Measurements from ENCODE around the gene PTPRN2. TPM values are rescaled to one million over a fixed set of nuclear protein-coding genes. Genes with fewer than 3 reads are reported as not detected.

PTPRN2 gene
- total and polyA plus RNA-seq, 9 of the 15 experiments (the other 6 are each of a cell fraction or from before 2014, with no cell fraction given), result not detected

DNA sequence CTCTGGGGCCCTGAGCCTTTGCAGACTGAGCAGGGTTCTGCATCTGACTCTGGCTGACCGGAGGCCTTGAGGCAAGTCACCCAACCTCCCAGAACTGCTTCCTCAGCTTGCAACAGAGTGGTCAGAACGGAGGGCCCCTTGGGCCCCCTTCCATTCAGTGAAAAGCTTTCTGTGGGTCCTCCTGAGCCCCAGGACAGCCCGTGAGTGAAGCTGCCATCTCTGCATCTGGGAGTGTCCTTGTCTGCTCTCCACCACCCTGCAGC, 1026.2 kb downstream of the PTPRN2 start:
- Histone ChIP-seq H3K9me3 (replicated peaks; ENCODE audit: control insufficient read depth, insufficient read depth, low read depth, low read length) (peaks cover 15% of the 10 kb centered on the region), H3K9ac (ENCODE audit: insufficient read depth in 1 of 2, low read depth in 2 of 2, low read length in 2 of 2) (no peak overlapping the region), H4K20me1 (replicated peaks; ENCODE audit: control insufficient read depth, insufficient read depth, low read length) (peaks cover 13% of the 10 kb centered on the region; the same call in 1 of the 2 replicates), H3K27me3 (ENCODE audit: control insufficient read depth in 2 of 2, insufficient read depth in 2 of 2, low read length in 2 of 2) (peaks cover 20 to 60% of the 10 kb centered on the region in 2 experiments), H3K4me1 (replicated peaks in 1 of 2; ENCODE audit: control insufficient read depth in 2 of 2, insufficient read depth in 2 of 2, low read length in 2 of 2) (peaks cover 0 to 4% of the 10 kb centered on the region in 2 experiments; a peak in 1 of 5 replicates), H2AFZ (ENCODE audit: low read depth, low read length) (no peak overlapping the region), H3K79me2 (ENCODE audit: control insufficient read depth, insufficient read depth, low read length) (no peaks in the 10 kb centered on the region), H3K4me3 (no peak overlapping the region), H3K4me2 (ENCODE audit: insufficient read depth, low read length) (no peak overlapping the region), H3K9me1 (ENCODE audit: control insufficient read depth, insufficient read depth, low read length) (no peaks in the 10 kb centered on the region), H3K27ac (ENCODE audit: extremely low read depth, low read depth, low read length) (no peak overlapping the region), H3K36me3 (ENCODE audit: control insufficient read depth, insufficient read depth, low read length) (no peaks in the 10 kb centered on the region)
- BruUV-seq (replicated peaks), result no TSS peak
- ATAC-seq (no peak), DNase-seq (ENCODE audit: extremely low read depth in 1 of 4, low spot score in 3 of 4) (no peak), FAIRE-seq (no peak)
- WGBS (ENCODE audit: insufficient coverage, low coverage, missing lambda C conversion rate), result 0% methylated on average over 3 of the region's 3 CpGs
- POLR2A ChIA-PET, result interaction anchor here (0.6 kb wide), 1 partner anchor 31 kb away, joined by 3 read pairs; no protein-coding TSS in a partner anchor
- in situ Hi-C loops (cut with MboI), result no loop called here
- intact Hi-C loops (cut with micrococcal nuclease), result no loop called here
- CTCF ChIA-PET (ENCODE audit: low intra/inter-chr PET ratio), result no interaction called here
- TF ChIP-seq ASH1L (IDR thresholded peaks at IDR 0.05; ENCODE audit: borderline replicate concordance, low read depth, partially characterized antibody) (no peak), KAT2B (IDR thresholded peaks at IDR 0.05; ENCODE audit: low read depth, low read length) (no peak), HEY1 (CRISPR knock-in tag; IDR thresholded peaks at IDR 0.05; ENCODE audit: borderline replicate concordance) (no peak), GTF2A2 (tag; IDR thresholded peaks at IDR 0.05) (no peak), SRSF1 (IDR thresholded peaks at IDR 0.05; ENCODE audit: low read depth, low read length) (no peak), NFXL1 (CRISPR knock-in tag; IDR thresholded peaks at IDR 0.05) (no peak), TBL1XR1 (IDR thresholded peaks at IDR 0.05; ENCODE audit: low read length in 2 of 2) (no peak), ZFX (CRISPR knock-in tag; IDR thresholded peaks at IDR 0.05) (no peak), TRIM24 (IDR thresholded peaks at IDR 0.05) (no peak), SIRT6 (IDR thresholded peaks at IDR 0.05; ENCODE audit: low read depth, low read length) (no peak), FOSL1 (tag; conservative IDR thresholded peaks at IDR 0.05) (no peak)
- TF ChIP-seq, protein P1, sequence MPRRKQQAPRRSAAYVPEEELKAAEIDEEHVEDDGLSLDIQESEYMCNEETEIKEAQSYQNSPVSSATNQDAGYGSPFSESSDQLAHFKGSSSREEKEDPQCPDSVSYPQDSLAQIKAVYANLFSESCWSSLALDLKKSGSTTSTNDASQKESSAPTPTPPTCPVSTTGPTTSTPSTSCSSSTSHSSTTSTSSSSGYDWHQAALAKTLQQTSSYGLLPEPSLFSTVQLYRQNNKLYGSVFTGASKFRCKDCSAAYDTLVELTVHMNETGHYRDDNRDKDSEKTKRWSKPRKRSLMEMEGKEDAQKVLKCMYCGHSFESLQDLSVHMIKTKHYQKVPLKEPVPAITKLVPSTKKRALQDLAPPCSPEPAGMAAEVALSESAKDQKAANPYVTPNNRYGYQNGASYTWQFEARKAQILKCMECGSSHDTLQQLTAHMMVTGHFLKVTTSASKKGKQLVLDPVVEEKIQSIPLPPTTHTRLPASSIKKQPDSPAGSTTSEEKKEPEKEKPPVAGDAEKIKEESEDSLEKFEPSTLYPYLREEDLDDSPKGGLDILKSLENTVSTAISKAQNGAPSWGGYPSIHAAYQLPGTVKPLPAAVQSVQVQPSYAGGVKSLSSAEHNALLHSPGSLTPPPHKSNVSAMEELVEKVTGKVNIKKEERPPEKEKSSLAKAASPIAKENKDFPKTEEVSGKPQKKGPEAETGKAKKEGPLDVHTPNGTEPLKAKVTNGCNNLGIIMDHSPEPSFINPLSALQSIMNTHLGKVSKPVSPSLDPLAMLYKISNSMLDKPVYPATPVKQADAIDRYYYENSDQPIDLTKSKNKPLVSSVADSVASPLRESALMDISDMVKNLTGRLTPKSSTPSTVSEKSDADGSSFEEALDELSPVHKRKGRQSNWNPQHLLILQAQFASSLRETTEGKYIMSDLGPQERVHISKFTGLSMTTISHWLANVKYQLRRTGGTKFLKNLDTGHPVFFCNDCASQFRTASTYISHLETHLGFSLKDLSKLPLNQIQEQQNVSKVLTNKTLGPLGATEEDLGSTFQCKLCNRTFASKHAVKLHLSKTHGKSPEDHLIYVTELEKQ (CRISPR knock-in tag; IDR thresholded peaks at IDR 0.05), result no peak
